GM21447 (cell line): ENCODE data around the gene TRPV3.
"Not testable (repeated sequence)": the region's sequence is repeated elsewhere in the genome, so short reads cannot be mapped to it uniquely, and the experiment has no call there.

Experiments used
- ATAC-seq: cut with Tn5 transposase; IDR thresholded peaks from one replicate; pipeline ENCODE4 v1.9.1; 2021; ENCODE audit not compliant: unreplicated experiment

The TRPV3 gene

DNA sequence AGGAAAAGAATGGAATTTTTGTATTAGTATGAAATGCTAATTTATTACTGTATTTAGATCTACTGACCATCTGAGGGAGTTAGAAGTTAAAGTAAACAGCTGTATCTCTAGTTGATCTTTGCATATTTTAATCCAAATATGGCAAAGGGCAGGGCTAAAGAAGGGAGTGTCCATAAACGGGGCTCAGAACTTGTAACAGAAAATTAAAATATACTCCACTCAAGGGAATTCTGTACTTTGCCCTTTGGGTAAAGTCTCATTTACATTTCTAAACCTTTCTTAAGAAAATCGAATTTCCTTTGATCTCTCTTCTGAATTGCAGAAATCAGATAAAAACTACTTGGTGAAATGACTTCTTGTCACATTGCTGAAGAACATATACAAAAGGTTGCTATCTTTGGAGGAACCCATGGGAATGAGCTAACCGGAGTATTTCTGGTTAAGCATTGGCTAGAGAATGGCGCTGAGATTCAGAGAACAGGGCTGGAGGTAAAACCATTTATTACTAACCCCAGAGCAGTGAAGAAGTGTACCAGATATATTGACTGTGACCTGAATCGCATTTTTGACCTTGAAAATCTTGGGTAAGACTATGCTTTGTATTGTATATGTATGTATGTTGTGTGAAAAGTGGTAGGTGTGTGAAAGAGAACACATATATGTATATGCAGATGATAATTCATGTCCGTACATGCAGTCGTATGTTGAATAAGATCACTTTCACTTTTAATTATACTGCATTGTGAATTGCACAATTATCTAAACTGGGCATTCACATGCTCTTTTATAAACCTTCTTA is 81.6 kb downstream of the TRPV3 start, which contains the start of gene ASPA:
Gene ASPA (plus strand): TSS at position 186 of the 799 bp plus-strand sequence. CDS start 163 bp downstream, at position 349.
- ATAC-seq, result no peak

DNA sequence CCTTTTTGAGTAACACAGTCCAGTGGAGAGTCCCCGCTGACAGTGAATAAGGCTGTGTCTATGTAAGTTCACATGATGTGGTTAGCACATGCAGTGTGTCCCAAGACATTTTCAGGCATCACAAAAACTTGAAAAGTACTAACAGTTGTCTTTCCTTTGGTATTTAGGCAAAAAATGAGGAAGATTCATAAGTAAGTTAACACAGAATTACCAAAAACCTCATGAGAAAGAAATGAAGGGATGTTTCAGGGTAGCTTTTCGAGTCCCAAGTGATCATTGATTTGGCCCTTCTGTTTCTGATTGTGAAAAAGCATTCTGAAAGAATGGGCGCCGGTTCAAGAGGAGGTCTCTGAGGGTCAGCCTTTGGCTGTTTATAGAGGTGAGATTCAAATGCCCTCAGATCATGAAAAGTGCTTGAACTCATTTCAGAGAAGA is 82.3 kb downstream of the TRPV3 start:
- no peak for ATAC-seq

DNA sequence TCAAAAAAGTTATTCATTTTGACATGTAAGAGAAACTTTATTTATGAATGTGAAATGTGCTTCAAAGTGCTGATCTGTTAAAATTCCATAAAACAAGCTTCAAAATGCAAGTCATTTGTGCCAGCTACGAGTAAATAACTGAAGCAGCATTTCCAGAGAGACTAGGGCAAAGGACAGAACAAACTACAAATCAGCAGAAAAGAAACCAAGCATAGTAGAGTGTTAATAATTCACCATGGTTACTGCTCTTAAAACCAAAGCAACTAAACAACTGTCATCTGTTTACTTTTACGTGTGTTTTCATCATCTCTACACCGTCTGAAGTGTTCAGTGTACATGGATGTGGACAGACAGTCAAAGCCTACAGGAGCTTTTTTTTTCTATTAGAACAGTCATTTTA is 83.4 kb downstream of the TRPV3 start:
- no peak for ATAC-seq

DNA sequence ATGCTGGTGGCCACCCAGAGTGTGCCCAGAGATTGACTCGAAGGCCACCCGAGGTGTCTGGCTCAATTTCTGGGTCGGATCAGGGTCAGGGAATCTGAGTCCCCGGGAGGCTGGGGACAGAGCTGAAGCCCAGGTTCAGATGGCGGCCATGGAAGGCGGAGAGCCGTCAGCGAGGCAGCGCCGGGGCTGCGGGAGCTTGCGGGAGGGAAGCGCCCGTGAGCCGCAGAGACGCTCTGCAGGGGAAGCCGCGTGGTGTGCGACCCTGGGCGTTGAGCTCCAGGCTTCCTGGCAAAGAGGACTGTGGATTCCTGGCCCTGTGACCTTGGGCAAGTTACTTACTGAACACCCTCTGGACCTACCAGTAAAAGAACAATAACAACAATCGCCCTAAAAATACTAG is 85.5 kb downstream of the TRPV3 start:
- no peak for ATAC-seq

DNA sequence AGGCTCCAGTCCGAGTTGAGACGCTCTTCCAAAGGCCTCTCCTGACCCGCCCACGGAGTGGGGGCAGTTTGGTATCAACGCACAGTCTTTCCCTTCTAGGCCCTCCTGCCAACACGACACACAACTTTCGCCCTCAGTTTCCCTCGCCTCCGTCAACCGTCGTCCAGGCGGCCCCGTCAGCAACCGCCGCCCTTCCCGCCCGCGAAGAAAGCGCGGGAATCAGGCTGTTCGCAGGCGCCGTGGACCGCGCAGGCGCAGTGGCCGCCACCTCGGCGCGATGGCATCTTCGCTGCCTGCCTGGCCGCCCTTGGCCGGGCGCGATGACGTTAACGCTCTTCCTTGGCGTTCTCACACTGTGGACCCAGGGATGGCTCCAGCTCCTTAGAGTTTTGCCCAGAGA is 86.0 kb downstream of the TRPV3 start, which contains the start of gene SPATA22:
Gene SPATA22 (minus strand): TSS at position 221 of the 400 bp plus-strand sequence. CDS start 2,494 bp downstream, outside the sequence.
- no peak for ATAC-seq

DNA sequence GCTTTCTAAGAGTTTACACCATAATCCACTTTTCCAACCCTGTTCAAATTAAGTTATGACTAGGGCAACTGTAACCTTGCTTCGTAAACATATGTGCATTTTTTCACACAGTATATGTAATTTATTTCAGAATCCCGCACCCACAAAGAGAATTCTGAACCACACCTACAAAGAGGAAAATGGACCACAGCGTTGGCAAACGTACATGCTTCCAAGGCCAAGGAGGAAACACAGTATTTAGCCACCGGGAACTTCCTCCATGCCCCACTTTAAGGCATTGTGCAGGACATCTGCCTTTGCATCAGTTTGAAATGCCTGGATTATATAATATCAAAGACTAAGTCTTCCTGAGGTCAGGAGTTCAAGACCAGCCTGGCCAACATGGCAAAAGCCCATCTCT is 88.1 kb downstream of the TRPV3 start:
- ATAC-seq, result no peak

DNA sequence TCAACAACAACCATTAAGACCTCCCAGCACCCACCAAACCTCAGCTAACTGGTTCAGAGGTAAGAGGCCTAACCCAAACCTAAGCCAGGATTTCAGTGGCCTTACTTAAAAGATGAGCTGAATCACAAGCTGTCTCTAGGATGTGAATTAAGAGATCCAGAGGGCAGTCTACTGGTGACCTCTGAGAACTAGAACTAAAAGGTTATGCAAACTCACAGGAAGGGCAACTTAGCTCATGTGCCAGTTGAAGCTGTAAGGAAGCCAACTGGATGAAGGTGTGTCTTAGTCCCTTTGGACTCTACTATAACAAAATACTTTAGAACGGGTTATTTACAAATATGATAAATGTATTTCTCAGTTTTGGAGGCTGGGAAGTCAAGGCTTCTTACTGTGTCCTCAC is 91.3 kb downstream of the TRPV3 start:
- ATAC-seq, result not testable (repeated sequence)
